Stimulated activated naive CD8-positive, alpha-beta T cell treated with anti-CD3 and anti-CD28 coated beads, Interleukin-15, Interleukin-2, amounts not matched to agents 100 ng/mL and 50 ng/mL, for 24 hours (primary cell): ENCODE data around the gene LRRC3.
"Not testable (repeated sequence)": the region's sequence is repeated elsewhere in the genome, so short reads cannot be mapped to it uniquely, and the experiment has no call there.

Experiments
- H3K27ac Mint-ChIP-seq: one replicate; pipeline ENCODE4 v1.8.0; 2021; ENCODE audit warnings: mild to moderate bottlenecking, mixed read lengths
- H3K27me3 Mint-ChIP-seq: one replicate; pipeline ENCODE4 v1.8.0; 2021; ENCODE audit warnings: mixed read lengths
- H3K36me3 Mint-ChIP-seq: one replicate; pipeline ENCODE4 v1.8.0; 2021; ENCODE audit warnings: low read depth, mixed read lengths
- H3K4me1 Mint-ChIP-seq: one replicate; pipeline ENCODE4 v1.8.0; 2021; ENCODE audit warnings: low read depth, mixed read lengths
- H3K4me3 Mint-ChIP-seq: one replicate; pipeline ENCODE4 v1.8.0; 2021; ENCODE audit warnings: mild to moderate bottlenecking, mixed read lengths
- H3K9me3 Mint-ChIP-seq: one replicate; pipeline ENCODE4 v1.8.0; 2021; ENCODE audit warnings: mixed read lengths

The LRRC3 gene

GRCh38 chr21:44499211-44499560 lies 43.9 kb downstream of the LRRC3 start:
- Mint-ChIP-seq H3K27me3 (no peaks in the 10 kb centered on the region), H3K9me3 (no peaks in the 10 kb centered on the region), H3K36me3 (no peaks in the 10 kb centered on the region), H3K4me1 (no peaks in the 10 kb centered on the region), H3K27ac (no peak overlapping the region), H3K4me3 (no peak overlapping the region)

DNA sequence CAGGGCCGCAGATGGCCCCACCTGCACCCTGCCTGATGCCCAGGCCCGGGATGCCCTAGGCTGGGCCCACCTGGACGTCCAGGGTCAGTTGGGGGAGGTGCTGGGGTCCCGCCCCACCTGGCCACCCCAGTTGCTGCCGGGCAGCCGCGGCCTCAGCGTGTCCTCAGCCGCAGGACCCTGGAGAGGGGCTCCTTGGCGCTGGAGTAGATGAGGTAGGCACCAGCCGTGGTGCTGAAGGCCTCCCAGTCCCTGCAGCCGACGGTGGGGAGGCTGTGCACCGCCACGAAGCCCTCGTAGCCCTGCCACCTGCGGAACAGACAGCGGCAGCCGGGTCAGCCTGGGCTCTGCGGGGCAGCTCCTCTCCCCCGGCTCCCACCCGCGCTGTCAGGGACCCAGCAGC lies 44.3 kb downstream of the LRRC3 start:
- no peaks in the 10 kb centered on the region for H3K27me3 Mint-ChIP-seq
- H3K4me3 Mint-ChIP-seq: no peak overlapping the region
- no peaks in the 10 kb centered on the region for H3K9me3 Mint-ChIP-seq
- no peaks in the 10 kb centered on the region for H3K36me3 Mint-ChIP-seq
- H3K27ac Mint-ChIP-seq: no peak overlapping the region
- H3K4me1 Mint-ChIP-seq: no peaks in the 10 kb centered on the region

DNA sequence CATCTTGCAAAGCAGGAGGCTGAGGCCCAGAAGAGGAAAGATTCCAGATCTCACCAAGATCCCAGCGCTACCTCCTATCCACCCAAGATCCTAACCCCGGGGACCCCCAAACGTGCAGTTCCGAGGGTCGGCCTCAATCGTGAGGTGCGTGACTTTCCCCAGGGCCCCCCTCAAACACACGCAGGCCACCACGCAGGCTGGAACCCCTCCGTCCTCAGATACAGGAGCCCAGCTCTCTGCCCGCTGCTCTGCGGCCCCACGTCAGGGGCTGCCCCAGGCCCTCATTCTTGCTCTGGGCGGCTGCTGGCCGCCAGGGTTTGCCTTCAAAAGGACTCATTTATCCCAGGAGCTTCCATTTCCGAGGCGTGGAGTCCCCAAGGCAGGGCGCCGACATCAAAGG lies 44.8 kb downstream of the LRRC3 start:
- H3K4me3 Mint-ChIP-seq: no peak overlapping the region
- no peak overlapping the region for H3K27ac Mint-ChIP-seq
- H3K4me1 Mint-ChIP-seq: no peaks in the 10 kb centered on the region
- H3K36me3 Mint-ChIP-seq: no peaks in the 10 kb centered on the region
- no peaks in the 10 kb centered on the region for H3K9me3 Mint-ChIP-seq
- H3K27me3 Mint-ChIP-seq: no peaks in the 10 kb centered on the region

GRCh38 chr21:44502171-44502958 lies 47.1 kb downstream of the LRRC3 start:
- Mint-ChIP-seq H3K36me3 (no peaks in the 10 kb centered on the region), H3K9me3 (no peaks in the 10 kb centered on the region), H3K4me3 (no peak overlapping the region), H3K27me3 (no peaks in the 10 kb centered on the region), H3K27ac (no peak overlapping the region), H3K4me1 (no peaks in the 10 kb centered on the region)

DNA sequence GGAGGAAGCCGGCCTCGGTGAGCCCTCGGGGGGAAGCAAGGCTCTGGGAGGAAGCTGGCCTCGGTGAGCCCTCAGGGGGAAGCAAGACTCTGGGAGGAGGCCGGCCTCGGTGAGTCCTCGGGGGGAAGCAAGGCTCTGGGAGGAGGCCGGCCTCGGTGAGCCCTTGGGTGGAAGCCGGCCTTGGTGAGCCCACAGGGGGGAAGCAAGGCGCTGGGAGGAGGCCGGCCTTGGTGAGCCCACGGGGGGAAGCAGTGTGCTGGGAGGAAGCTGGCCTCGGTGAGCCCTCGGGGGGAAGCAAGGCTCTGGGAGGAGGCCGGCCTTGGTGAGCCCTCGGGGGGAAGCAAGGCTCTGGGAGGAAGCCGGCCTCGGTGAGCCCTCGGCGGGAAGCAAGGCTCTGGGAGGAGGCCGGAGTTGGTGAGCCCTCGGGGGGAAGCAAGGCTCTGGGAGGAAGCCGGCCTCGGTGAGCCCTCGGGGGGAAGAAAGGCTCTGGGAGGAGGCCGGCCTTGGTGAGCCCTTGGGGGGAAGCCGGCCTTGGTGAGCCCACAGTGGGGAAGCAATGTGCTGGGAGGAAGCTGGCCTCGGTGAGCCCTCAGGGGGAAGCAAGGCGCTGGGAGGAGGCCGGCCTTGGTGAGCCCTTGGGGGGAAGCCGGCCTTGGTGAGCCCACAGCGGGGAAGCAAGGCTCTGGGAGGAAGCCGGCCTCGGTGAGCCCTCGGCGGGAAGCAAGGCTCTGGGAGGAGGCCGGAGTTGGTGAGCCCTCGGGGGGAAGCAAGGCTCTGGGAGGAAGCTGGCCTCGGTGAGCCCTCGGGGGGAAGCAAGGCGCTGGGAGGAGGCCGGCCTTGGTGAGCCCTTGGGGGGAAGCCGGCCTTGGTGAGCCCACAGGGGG lies 47.9 kb downstream of the LRRC3 start:
- H3K27ac Mint-ChIP-seq, H3K4me3 Mint-ChIP-seq, H3K27me3 Mint-ChIP-seq: not testable (repeated sequence)

DNA sequence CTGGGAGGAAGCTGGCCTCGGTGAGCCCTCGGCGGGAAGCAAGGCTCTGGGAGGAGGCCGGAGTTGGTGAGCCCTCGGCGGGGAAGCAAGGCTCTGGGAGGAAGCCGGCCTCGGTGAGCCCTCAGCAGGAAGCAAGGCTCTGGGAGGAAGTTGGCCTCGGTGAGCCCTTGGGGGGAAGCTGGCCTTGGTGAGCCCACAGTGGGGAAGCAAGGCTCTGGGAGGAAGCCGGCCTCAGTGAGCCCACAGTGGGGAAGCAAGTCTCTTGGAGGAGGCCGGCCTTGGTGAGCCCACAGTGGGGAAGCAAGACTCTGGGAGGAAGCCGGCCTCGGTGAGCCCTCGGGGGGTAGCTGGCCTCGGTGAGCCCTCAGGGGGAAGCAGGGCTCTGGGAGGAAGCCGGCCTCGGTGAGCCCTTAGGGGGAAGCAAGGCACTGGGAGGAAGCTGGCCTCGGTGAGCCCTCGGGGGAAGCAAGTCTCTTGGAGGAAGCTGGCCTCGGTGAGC lies 48.6 kb downstream of the LRRC3 start:
- Mint-ChIP-seq H3K27me3 (no peaks in the 10 kb centered on the region), H3K9me3 (no peaks in the 10 kb centered on the region), H3K36me3 (no peaks in the 10 kb centered on the region), H3K4me3 (no peak overlapping the region), H3K4me1 (no peaks in the 10 kb centered on the region), H3K27ac (no peak overlapping the region)

More for the DNA sequence above, 47.9 kb downstream of the LRRC3 start:
- H3K36me3 Mint-ChIP-seq, H3K4me1 Mint-ChIP-seq, H3K9me3 Mint-ChIP-seq: not testable (repeated sequence)

DNA sequence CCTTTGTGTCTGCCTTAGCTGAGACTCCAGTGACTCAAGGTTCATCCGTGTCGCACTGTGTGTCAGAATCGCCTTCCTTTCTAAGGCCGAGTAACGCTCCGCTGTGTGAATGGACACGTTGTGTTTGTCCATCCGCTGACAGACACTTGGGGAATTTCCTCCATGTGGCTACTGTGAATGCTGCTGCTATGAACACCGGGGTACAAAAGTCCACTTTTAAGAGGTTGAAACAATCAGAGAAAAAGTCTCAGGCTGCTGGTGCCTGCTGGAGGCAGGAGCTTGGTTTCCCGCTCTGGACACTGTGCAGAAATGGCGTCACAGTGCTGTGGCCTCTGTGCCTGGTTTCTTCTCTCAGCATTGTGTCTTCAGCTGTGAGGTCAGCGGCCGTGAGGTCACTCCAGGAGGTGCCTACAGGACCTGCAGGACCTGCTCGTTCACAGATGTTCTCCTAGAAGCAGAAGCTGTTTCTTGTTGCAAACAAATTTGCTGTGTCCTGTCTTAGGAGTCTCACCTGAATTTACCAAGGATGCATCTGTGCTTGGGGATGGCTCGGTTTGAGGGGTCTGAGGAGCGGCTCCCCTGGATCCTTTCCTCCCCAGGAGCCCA lies 50.5 kb downstream of the LRRC3 start:
- H3K36me3 Mint-ChIP-seq: no peaks in the 10 kb centered on the region
- H3K9me3 Mint-ChIP-seq: no peaks in the 10 kb centered on the region
- no peaks in the 10 kb centered on the region for H3K4me1 Mint-ChIP-seq
- no peaks in the 10 kb centered on the region for H3K27me3 Mint-ChIP-seq
- H3K4me3 Mint-ChIP-seq: no peak overlapping the region
- H3K27ac Mint-ChIP-seq: no peak overlapping the region

GRCh38 chr21:44506279-44507255 lies 51.3 kb downstream of the LRRC3 start:
- no peaks in the 10 kb centered on the region for H3K36me3 Mint-ChIP-seq
- H3K27me3 Mint-ChIP-seq: no peaks in the 10 kb centered on the region
- H3K4me1 Mint-ChIP-seq: no peaks in the 10 kb centered on the region
- no peaks in the 10 kb centered on the region for H3K9me3 Mint-ChIP-seq
- no peak overlapping the region for H3K27ac Mint-ChIP-seq
- H3K4me3 Mint-ChIP-seq: no peak overlapping the region

GRCh38 chr21:44507673-44508425 lies 52.5 kb downstream of the LRRC3 start:
- H3K4me3 Mint-ChIP-seq: no peak overlapping the region
- no peaks in the 10 kb centered on the region for H3K36me3 Mint-ChIP-seq
- no peaks in the 10 kb centered on the region for H3K4me1 Mint-ChIP-seq
- H3K27me3 Mint-ChIP-seq: no peaks in the 10 kb centered on the region
- H3K9me3 Mint-ChIP-seq: no peaks in the 10 kb centered on the region
- no peak overlapping the region for H3K27ac Mint-ChIP-seq

GRCh38 chr21:44508426-44508710 lies 53.1 kb downstream of the LRRC3 start:
- Mint-ChIP-seq H3K36me3 (no peaks in the 10 kb centered on the region), H3K27ac (no peak overlapping the region), H3K27me3 (no peaks in the 10 kb centered on the region), H3K9me3 (no peaks in the 10 kb centered on the region), H3K4me3 (no peak overlapping the region), H3K4me1 (no peaks in the 10 kb centered on the region)

GRCh38 chr21:44508711-44509445 lies 53.6 kb downstream of the LRRC3 start:
- no peaks in the 10 kb centered on the region for H3K4me1 Mint-ChIP-seq
- no peak overlapping the region for H3K27ac Mint-ChIP-seq
- no peaks in the 10 kb centered on the region for H3K27me3 Mint-ChIP-seq
- no peak overlapping the region for H3K4me3 Mint-ChIP-seq
- H3K36me3 Mint-ChIP-seq: no peaks in the 10 kb centered on the region
- H3K9me3 Mint-ChIP-seq: no peaks in the 10 kb centered on the region

DNA sequence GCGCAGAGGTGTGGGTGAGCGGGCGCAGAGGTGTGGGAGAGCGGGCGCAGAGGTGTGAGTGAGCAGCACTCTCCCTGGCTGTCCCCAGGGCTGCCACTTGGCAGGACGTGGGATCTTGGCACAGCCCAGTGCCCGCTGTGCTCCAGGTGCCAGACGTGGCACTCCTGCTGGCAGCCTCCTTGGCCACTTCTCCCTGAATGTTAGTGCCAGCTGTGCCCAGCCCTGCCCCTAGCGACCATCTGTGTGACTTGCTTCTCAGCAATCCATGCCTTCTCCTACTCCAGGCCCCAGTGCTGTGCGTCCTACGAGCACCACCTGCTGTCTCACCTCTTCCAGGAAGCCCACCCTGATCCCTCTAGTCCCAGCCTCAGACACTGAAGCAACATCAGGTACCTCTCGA lies 54.2 kb downstream of the LRRC3 start:
- no peaks in the 10 kb centered on the region for H3K4me1 Mint-ChIP-seq
- no peak overlapping the region for H3K4me3 Mint-ChIP-seq
- no peaks in the 10 kb centered on the region for H3K9me3 Mint-ChIP-seq
- H3K27me3 Mint-ChIP-seq: no peaks in the 10 kb centered on the region
- no peak overlapping the region for H3K27ac Mint-ChIP-seq
- no peaks in the 10 kb centered on the region for H3K36me3 Mint-ChIP-seq

GRCh38 chr21:44510109-44510507 lies 54.8 kb downstream of the LRRC3 start:
- no peak overlapping the region for H3K4me3 Mint-ChIP-seq
- no peaks in the 10 kb centered on the region for H3K9me3 Mint-ChIP-seq
- no peaks in the 10 kb centered on the region for H3K36me3 Mint-ChIP-seq
- no peak overlapping the region for H3K27ac Mint-ChIP-seq
- H3K4me1 Mint-ChIP-seq: no peaks in the 10 kb centered on the region
- H3K27me3 Mint-ChIP-seq: no peaks in the 10 kb centered on the region
